Muscle of leg (tissue), 11 donors: ENCODE results near the gene MAP3K15. TPM values are rescaled to one million over a fixed set of nuclear protein-coding genes. Genes with fewer than 3 reads are reported as not detected.
A peak's percentile ranks its signal among the peaks of the same experiment; 100 is the strongest.

ENCODE experiments used
- DNase-seq: peaks from one replicate; pipeline ENCODE4 v3.0.0; 2013
- H3K27ac ChIP-seq: one replicate; pipeline ENCODE4 v1.5.1; 2013; ENCODE audit warnings: mild to moderate bottlenecking, low read length, control low read depth
- H3K27me3 ChIP-seq: one replicate; pipeline ENCODE4 v1.6.1; 2013; ENCODE audit warnings: low read length; ENCODE audit not compliant: control insufficient read depth, insufficient read depth
- H3K36me3 ChIP-seq: one replicate; pipeline ENCODE4 v1.6.1; 2013; ENCODE audit warnings: low read length; ENCODE audit not compliant: control insufficient read depth, insufficient read depth
- H3K4me1 ChIP-seq: one replicate; pipeline ENCODE4 v1.6.1; 2013; ENCODE audit warnings: low read length; ENCODE audit not compliant: control insufficient read depth, insufficient read depth
- H3K4me3 ChIP-seq: one replicate; pipeline ENCODE4 v1.5.1; 2013; ENCODE audit warnings: low read length, control low read depth
- H3K9me3 ChIP-seq: replicated peaks from 2 replicates; pipeline ENCODE4 v1.6.1; 2013; ENCODE audit warnings: low read depth, low read length; ENCODE audit not compliant: control insufficient read depth
- WGBS: methylation state at CpG from one replicate; pipeline ENCODE4 v1.1.5; 2013; ENCODE audit warnings: missing lambda C conversion rate; ENCODE audit not compliant: insufficient coverage; 5-methylcytosine and 5-hydroxymethylcytosine counted together
- polyA plus RNA-seq, 8 donors: library from polyadenylated mRNA; unstranded; fragments of 120-200 nt; gene quantifications; one replicate each; pipeline versions ENCODE4 v1.2.1 to v1.2.3, GENCODE V29; 2013; ENCODE audit warnings: inconsistent platforms in 1 of 8, low replicate concordance in 1 of 8; ENCODE audit not compliant: insufficient read length in 8 of 8, insufficient read depth in 1 of 8
- total RNA-seq: library from RNA; stranded (reverse); fragments of 120-200 nt; gene quantifications from one replicate; pipeline ENCODE4 v1.2.4, GENCODE V29; 2013

MAP3K15 gene
- total and polyA plus RNA-seq, 9 donors, result 0.13 to 0.93 (median 0.73) TPM

DNA sequence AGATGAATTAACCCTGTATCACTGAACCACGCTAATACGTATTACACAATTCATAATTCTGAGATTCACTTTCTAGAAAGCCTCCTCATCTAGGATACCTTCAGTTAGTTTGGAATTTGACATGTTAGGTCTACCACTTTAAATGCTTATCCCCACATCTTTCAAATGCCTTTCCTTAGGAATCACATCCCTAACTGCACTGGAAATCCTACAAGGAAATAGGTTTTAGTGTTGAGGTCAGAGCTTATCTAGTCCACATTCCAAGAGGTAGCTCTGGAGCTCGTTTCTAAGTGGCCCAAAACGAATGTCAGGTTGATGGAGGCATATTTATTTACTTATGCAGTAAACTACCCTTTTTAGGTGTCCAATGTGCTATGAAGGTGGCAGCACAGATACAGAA, 153.6 kb downstream of the MAP3K15 start:
- no peak overlapping the region for H3K4me3 ChIP-seq
- peaks cover 38% of the 10 kb centered on the region for H3K36me3 ChIP-seq
- H3K4me1 ChIP-seq, result no peaks in the 10 kb centered on the region
- WGBS, result no CpG with 5 or more reads among the region's 4 CpGs
- H3K27me3 ChIP-seq, result peaks cover 3% of the 10 kb centered on the region
- H3K27ac ChIP-seq, result no peak overlapping the region
- DNase-seq, result no peak
- H3K9me3 ChIP-seq, result no peaks in the 10 kb centered on the region

DNA sequence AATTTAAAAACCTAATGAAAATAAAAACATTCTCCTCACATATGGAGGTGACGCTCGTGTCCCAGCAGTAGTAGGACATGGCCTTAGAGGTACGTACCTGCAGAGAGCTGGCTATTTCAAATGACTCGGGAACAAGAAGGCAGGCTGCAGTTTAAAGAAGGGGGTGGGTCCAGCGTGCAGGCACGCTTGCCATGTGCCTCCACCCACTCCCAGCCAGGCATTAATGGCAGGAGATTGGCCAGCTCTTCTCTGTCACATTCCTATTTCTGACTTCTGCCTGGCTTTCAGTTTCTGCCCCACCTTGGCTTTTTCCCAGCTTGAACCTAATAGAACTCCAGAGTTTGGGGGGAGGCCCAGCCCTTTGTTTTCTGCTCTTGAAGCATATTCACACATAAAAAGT, 154.4 kb downstream of the MAP3K15 start:
- Histone ChIP-seq H3K36me3 (peaks cover 38% of the 10 kb centered on the region), H3K9me3 (no peaks in the 10 kb centered on the region), H3K27me3 (peaks cover 3% of the 10 kb centered on the region), H3K27ac (no peak overlapping the region), H3K4me1 (no peaks in the 10 kb centered on the region), H3K4me3 (no peak overlapping the region)
- 71% methylated on average over 6 of the region's 6 CpGs for whole genome bisulfite sequencing
- DNase-seq, result no peak

DNA sequence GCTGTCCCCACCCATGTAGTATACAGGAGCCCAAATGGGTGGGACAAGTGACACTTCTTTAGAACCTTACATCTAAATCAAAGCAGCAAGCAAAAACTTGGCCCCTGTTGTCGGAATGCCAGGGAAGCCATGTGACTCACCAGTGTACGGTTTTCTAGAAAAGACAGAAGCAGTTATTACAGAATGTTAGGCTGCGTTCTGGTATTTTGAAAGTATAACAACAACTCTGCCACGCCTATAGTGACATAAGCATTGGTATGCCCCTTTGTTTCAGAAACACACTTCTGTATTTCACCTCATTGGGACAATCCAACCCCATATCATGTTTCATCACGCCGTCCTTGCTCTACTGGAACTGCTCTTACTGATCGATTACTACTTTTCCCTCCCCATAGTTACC, 156.8 kb downstream of the MAP3K15 start:
- Histone ChIP-seq H3K9me3 (no peaks in the 10 kb centered on the region), H3K27ac (no peak overlapping the region), H3K4me3 (no peak overlapping the region), H3K36me3 (peaks cover 44% of the 10 kb centered on the region), H3K4me1 (no peaks in the 10 kb centered on the region), H3K27me3 (peaks cover 3% of the 10 kb centered on the region)
- 43% methylated on average over 2 of the region's 7 CpGs for WGBS
- no peak for DNase-seq

DNA sequence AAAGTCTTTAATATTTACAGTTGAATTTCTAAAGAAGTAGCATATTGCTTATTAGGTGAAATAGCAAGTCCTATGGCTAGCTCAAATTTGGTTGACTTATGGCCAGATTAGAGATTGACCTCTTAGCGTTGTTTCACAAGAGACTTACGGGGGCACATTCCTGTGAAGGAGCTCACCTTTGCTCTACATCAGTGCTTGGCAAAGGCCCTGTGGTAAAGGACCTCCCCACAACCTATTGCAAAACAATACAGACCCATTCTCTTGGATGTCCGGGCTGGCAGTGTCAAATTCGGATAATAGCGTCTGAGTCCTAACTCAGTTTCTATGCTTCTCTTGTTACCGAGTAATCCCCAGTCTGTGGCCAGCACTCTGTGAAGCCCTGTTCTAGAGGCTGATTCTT, 160.7 kb downstream of the MAP3K15 start:
- no peak for DNase-seq
- H3K9me3 ChIP-seq, result no peaks in the 10 kb centered on the region
- H3K27ac ChIP-seq, result no peak overlapping the region
- no peak overlapping the region for H3K4me3 ChIP-seq
- H3K4me1 ChIP-seq, result no peaks in the 10 kb centered on the region
- 93% methylated on average over 3 of the region's 6 CpGs for WGBS
- no peaks in the 10 kb centered on the region for H3K27me3 ChIP-seq
- peaks cover 43% of the 10 kb centered on the region for H3K36me3 ChIP-seq

DNA sequence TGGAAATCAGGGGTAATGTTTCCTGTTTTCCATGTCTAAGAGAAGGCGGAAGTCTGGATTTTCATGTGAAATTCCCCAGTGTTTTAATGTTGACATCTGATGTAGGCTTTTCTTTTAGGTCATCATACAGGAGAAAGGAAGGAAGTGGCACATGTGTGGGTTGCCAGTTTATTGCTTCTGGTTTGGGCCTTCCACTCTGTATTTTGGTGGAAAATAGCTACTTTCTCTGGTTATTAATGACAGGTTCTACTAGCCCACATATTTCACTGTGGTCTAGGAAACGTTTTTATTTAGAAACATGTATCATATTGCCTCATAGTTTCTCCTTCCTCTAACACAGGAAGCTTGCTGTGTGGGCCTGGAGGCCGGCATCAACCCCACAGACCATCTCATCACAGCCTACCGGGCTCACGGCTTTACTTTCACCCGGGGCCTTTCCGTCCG, 164.3 kb downstream of the MAP3K15 start:
- no peaks in the 10 kb centered on the region for H3K9me3 ChIP-seq
- H3K4me1 ChIP-seq, result no peaks in the 10 kb centered on the region
- H3K4me3 ChIP-seq, result no peak overlapping the region
- no peak for DNase-seq
- H3K36me3 ChIP-seq, result peaks cover 28% of the 10 kb centered on the region
- WGBS, result 45% methylated on average over 1 of the region's 8 CpGs
- no peaks in the 10 kb centered on the region for H3K27me3 ChIP-seq
- no peak overlapping the region for H3K27ac ChIP-seq

DNA sequence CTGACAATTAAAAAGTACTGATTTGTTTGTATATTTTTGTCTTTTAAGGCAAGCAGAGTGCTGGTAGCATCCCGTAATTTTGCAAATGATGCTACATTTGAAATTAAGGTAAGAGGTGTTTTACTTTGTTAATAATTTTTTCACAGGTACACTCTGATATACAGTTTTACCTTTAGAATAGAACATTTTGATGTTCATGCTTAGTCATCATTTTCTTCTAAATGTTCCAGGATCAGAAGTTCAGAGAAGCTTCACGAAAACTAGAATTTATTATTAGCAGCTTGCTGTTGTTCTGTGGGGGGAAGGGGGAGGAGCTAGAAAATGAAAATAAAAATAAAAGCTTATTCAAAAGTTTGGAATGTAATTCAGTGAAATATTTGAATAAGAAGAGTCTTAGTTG, 166.0 kb downstream of the MAP3K15 start:
- Histone ChIP-seq H3K36me3 (peaks cover 15% of the 10 kb centered on the region), H3K27me3 (no peaks in the 10 kb centered on the region), H3K4me1 (peaks cover 6% of the 10 kb centered on the region), H3K4me3 (no peak overlapping the region), H3K9me3 (no peaks in the 10 kb centered on the region), H3K27ac (no peak overlapping the region)
- no peak for DNase-seq
- no CpG with 5 or more reads among the region's 2 CpGs for WGBS

DNA sequence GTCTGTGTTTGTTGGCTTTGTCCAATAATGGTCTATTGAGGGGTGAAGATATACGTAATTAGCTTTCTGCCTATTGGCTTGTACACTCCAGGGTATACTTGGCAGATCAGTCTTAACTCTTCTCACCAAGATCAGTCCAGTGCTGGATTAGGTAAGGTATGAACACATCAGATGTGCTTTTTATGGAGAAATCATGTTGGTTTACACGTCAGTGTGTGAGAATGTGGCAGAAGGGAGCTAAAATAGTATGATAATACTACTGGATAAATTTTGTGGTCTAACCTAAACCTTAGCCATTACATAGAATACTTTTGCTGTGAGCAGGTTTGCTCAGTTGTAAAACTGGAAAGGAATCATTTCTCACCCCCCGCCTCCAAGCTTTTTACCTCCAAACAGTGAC, 167.4 kb downstream of the MAP3K15 start:
- H3K27me3 ChIP-seq, result no peaks in the 10 kb centered on the region
- no peaks in the 10 kb centered on the region for H3K9me3 ChIP-seq
- H3K4me3 ChIP-seq, result no peak overlapping the region
- H3K36me3 ChIP-seq, result peaks cover 11% of the 10 kb centered on the region
- H3K4me1 ChIP-seq, result peaks cover 8% of the 10 kb centered on the region
- no peak for DNase-seq
- no peak overlapping the region for H3K27ac ChIP-seq
- WGBS, result no CpG with 5 or more reads among the region's 3 CpGs

DNA sequence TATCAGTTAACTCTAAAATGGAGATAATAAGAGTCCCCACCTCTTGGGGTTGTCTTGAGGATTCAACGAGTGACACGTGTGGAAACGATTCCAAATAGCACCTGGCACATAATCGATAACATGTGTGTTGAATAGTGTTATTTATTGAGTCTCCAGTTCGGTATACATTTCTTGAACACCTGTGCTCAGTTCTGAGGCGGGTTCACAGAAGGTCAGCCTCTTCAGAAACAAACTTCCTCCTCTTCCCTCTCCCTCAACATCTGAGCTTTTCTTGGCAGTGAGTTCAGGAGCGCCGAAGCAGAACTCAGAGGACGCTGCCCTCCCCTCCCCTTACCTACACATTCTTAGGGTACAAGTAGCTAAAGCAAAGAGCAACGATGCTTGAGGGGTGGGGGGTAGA, 170.6 kb downstream of the MAP3K15 start:
- Histone ChIP-seq H3K27me3 (no peaks in the 10 kb centered on the region), H3K4me3 (peak overlapping the region; percentile 53), H3K36me3 (no peaks in the 10 kb centered on the region), H3K27ac (peak overlapping the region; percentile 84), H3K4me1 (peaks cover 15% of the 10 kb centered on the region), H3K9me3 (no peaks in the 10 kb centered on the region)
- WGBS, result 53% methylated on average over 3 of the region's 10 CpGs
- peak; percentile 30 for DNase-seq

DNA sequence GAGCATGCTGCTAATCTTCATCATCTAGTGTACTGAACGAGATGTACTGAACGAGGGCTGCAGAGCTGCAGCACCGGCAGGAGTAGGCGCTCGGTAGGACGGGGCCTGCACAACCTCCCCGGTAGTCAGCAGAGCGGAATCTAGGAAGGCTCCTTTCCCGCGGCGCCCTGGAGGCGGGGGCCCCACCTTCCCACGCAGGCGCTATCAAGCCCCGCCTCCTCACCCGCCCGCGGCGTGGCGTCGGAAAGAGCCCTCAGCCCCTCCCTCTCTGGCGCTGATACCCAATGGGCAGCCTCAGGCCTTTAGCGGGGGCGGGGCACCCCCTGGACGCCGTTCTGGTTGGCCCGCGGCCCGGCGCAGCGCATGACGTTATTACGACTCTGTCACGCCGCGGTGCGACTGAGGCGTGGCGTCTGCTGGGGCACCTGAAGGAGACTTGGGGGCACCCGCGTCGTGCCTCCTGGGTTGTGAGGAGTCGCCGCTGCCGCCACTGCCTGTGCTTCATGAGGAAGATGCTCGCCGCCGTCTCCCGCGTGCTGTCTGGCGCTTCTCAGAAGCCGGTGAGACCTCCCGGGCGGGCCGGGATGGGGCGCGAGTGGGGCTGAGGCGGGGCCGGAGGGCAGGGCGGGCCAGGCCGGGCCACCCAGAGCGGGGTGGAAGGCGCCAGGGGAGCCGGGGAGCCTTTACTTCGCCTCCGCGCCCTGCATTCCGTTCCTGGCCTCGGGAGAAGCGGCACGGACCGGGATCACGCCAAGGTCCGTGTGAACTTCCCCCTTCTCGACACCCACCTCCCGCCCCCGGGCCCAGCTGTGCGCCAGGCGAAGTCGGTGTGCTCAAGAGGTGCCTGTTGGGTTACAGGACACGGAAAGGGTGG, 171.5 kb downstream of the MAP3K15 start, which contains the start of gene PDHA1:
PDHA1 (plus strand) TSS at position 393 of the 874 bp plus-strand sequence; CDS start at position 504, 111 bp downstream.
- DNase-seq, result peak; percentile 97
- H3K4me3 ChIP-seq, result peak within 1 kb of the TSS; percentile 53
- H3K27me3 ChIP-seq, result no peaks in the 10 kb centered on the region

DNA sequence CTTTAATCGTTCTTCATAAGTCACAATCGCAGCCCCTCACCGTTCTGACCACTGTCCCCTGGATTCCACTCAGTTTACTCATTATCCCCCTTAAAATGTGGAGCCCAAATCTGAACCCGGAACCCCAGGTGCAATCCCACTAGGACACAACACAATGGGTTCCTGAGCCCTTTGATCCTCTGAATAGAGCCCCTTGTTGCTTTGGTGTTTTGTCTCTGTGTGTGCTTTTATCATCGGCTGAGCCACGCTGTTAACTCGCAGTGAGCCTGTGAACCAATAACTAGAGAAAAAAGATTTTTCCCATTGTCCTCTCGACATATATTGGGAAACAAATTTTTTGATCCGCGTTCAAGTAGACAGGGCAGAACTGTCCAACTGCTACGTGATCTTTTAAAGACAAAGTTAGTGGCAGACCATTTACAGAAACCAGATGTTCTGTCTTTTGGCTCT, 172.2 kb downstream of the MAP3K15 start:
- H3K4me1 ChIP-seq, result peaks cover 15% of the 10 kb centered on the region
- H3K27me3 ChIP-seq, result no peaks in the 10 kb centered on the region
- no peaks in the 10 kb centered on the region for H3K9me3 ChIP-seq
- 53% methylated on average over 7 of the region's 11 CpGs for WGBS
- H3K4me3 ChIP-seq, result peak overlapping the region; percentile 53
- no peak for DNase-seq
- no peaks in the 10 kb centered on the region for H3K36me3 ChIP-seq
- peak overlapping the region; percentile 84 for H3K27ac ChIP-seq

More for the DNA sequence above, 171.5 kb downstream of the MAP3K15 start, which contains the start of gene PDHA1:
- no peaks in the 10 kb centered on the region for H3K36me3 ChIP-seq
- H3K9me3 ChIP-seq, result no peaks in the 10 kb centered on the region
- peaks cover 15% of the 10 kb centered on the region for H3K4me1 ChIP-seq
- peak within 1 kb of the TSS; percentile 84 for H3K27ac ChIP-seq
- WGBS, result 25% methylated on average over 75 of the region's 81 CpGs
